Epithelial cell of esophagus (primary cell): ENCODE data around the gene ZNF143.
"Not testable (repeated sequence)": the region's sequence is repeated elsewhere in the genome, so short reads cannot be mapped to it uniquely, and the experiment has no call there.

Experiments
- DNase-seq: peaks from one replicate; pipeline ENCODE4 v3.0.0; 2010; ENCODE audit warnings: low read depth
- H3K4me3 ChIP-seq: 2 replicates; pipeline ENCODE4 v1.5.1; 2011; ENCODE audit warnings: mild to moderate bottlenecking, low read length, control low read depth
- TF ChIP-seq, protein P1 (sequence below): IDR thresholded peaks from 2 replicates; pipeline ENCODE4 v1.5.1; 2011; ENCODE audit warnings: low read depth, mild to moderate bottlenecking, low read length, control low read depth, inconsistent platforms; ENCODE audit not compliant: insufficient read depth; ENCODE audit errors: missing control alignments

Gene ZNF143

DNA sequence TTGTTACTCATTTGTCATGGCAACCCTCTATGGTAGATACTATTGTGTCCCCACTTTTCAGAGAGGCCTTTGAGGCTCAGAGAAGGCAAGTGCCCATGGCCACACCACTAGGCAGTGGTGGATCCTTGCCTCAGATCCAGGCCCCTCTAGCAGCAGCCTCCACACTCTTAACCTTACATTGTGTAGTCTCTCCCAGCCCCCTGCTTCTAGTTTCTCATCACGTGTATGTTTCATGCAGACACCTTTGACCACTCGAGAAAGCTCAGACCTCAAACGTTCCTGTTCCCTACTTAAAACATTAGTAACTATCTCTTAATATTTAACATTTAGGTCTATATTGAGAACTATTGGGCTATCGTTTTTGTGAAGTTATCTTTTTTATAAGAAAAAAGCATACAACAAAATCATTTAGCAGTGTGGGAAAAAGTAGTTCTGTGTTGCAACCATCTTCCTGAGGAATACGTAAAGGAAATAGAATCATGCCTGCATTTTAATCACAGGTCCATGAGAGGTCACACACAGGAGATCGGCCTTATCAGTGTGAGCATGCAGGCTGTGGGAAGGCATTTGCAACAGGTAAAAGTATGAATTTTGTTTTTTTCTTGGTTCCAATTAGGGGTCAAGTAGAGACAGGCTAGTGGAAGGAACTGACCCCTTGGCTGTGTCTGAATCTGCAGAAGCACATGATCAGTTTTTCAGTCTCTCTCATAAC, 35.1 kb downstream of the ZNF143 start:
- TF ChIP-seq, protein P1, sequence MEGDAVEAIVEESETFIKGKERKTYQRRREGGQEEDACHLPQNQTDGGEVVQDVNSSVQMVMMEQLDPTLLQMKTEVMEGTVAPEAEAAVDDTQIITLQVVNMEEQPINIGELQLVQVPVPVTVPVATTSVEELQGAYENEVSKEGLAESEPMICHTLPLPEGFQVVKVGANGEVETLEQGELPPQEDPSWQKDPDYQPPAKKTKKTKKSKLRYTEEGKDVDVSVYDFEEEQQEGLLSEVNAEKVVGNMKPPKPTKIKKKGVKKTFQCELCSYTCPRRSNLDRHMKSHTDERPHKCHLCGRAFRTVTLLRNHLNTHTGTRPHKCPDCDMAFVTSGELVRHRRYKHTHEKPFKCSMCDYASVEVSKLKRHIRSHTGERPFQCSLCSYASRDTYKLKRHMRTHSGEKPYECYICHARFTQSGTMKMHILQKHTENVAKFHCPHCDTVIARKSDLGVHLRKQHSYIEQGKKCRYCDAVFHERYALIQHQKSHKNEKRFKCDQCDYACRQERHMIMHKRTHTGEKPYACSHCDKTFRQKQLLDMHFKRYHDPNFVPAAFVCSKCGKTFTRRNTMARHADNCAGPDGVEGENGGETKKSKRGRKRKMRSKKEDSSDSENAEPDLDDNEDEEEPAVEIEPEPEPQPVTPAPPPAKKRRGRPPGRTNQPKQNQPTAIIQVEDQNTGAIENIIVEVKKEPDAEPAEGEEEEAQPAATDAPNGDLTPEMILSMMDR, result no peak
- no peak for DNase-seq
- H3K4me3 ChIP-seq, result no peak overlapping the region

DNA sequence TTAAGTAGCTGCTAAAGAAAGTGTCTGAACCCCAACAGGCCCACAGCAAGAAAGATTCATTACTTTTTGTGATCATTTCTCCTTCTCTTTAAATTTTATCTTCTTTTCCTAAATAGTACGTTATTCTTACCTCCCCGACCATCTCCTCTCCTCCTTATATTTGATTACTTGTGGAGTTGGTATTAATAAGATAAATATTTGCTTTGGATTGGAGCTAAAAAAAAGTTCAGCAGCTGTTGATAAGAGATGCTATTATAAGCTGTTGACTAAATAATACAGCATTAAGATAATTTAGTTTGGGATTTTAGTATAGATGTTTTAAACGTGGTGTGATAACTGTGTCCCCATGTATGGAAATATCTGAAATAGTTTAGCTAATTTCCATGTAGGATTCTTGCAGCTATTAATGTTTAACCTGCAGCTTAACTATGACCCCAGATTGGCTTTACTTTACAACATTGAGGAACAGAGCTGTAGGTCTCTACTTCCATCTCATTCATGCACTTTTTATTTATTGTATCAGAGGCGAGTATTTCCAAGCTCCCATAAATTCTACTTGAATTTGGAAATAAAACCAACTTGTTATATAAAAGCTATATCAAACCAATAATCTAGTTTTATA, 37.8 kb downstream of the ZNF143 start:
- H3K4me3 ChIP-seq, result no peak overlapping the region
- TF ChIP-seq, protein P1, result no peak
- DNase-seq, result no peak

DNA sequence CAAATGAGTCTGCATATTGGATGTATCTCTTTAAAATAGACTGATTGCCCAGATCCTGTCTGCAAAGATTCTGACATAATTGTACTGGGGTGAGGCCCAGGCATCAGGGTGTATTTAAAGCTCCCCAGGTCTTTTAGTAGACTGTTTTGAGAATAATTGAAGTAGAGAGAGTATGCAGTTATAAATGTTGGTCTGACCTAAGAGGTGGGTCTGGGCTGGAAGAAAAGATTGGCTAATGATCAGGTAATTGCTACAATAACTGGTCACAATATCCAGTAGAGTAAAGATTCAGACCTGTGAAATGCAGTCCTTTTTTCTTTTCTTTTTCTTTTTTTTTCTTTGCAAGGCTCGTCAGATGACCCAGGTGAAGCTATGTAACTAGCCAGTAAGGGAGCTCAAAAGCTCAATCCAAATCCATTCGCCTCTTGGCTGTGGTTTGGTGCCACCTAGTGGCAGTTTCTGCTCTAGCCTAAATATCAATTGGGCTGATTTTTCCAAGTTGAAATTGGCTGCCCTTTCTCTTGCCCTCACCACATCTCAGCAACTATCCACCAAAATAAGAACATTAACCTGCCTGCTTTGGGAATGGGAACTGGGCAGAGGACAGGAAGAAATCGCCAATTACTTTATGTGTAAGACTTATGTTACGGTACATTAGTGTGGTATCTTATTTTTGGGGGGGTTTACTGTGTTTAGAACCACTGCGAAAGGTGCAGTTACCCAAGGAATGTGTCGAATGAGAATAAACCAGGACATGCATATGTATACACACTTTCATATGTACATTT, 45.9 kb downstream of the ZNF143 start:
- peak; percentile 81 for DNase-seq
- TF ChIP-seq, protein P1, result peak; percentile 96
- no peak overlapping the region for H3K4me3 ChIP-seq

DNA sequence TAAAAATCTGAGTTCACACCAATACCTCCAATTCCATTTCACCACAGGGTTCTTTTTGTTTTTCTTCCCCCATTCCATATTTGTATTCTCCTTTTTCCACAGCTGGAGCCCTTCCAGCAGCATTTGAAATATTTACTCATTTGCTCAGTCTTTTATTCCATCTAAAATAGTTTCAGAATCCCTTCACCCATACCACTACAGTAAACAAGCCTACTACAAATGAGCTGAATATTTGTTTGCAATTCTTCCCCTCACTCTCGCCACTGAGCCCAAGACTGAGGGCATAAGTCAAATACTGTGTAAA, 46.4 kb downstream of the ZNF143 start:
- TF ChIP-seq, protein P1, result no peak
- DNase-seq, result no peak
- H3K4me3 ChIP-seq, result no peak overlapping the region

DNA sequence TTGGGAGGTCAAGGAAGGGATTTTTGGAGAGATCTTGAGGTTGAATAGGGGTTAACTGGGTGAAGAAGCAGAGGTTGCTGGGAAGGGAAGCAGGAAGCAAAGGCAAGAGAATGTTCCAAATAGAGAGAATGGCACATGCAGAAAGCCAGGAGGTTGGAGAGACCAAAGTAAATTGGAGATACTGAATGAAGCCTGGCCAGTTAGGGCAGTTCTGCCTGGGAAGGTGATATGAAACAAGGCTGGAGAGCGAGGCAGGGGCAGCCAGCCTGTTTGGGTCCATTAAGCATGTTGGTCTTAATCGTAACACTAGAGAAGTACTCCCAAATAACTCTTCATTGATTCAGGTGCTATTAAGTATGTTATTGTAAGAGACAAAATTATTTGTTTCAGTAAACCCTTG, 48.2 kb downstream of the ZNF143 start:
- DNase-seq, result no peak
- no peak overlapping the region for H3K4me3 ChIP-seq
- TF ChIP-seq, protein P1, result no peak

DNA sequence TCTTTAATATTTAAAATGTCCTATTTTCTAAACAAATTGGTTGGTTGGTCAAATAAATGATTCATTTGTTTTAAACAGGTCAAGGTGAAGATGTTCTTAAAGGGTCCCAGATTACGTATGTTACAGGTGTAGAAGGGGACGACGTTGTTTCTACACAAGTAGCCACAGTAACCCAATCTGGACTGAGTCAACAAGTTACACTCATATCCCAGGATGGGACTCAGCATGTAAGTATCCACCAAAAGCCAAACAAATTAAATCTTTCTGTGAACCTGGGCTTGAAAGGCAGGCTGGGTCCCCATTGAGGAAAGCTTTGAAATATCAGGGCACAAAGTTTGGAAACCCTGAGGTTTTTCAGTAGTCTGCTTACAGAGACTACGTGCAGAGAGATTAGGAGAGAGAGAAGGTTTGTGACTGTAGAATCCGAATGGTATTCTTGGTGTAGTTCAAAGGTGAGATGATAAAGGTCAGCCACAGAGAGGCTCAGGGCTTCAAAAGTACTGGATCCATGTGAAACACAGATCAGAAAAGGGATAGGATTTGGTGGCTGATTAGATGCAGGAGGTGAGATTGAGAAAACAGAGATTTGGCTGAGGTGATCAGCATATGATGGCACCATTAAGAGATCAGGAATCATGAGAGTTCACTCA, 51.7 kb downstream of the ZNF143 start:
- no peak for DNase-seq
- TF ChIP-seq, protein P1, result no peak
- H3K4me3 ChIP-seq, result no peak overlapping the region

DNA sequence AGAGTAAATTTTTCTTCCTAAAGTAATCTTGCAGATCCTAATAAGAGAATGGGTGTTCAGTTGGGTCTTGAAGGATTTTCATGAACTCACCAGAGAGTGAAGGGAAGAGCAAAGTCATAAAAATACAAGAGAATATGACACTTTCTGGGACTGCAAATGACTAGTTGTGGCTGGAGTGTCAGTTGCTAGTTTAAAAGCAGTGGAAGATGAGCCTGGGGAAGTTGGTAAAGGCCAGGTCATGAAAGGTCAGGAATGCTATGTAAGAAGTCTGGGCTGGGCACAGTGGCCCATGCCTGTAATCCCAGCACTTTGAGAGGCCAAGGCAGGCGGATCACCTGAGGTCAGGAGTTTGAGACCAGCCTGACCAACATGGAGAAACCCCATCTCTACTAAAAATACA, 53.8 kb downstream of the ZNF143 start:
- H3K4me3 ChIP-seq, DNase-seq: not testable (repeated sequence)
